ENCODE measurements around the gene COX14. TPM values are rescaled to one million over a fixed set of nuclear protein-coding genes. Genes with fewer than 3 reads are reported as not detected.

COX14 gene
- total and polyA plus RNA-seq, 4 donors = 31.2 to 85.3 (median 70.4) TPM

DNA sequence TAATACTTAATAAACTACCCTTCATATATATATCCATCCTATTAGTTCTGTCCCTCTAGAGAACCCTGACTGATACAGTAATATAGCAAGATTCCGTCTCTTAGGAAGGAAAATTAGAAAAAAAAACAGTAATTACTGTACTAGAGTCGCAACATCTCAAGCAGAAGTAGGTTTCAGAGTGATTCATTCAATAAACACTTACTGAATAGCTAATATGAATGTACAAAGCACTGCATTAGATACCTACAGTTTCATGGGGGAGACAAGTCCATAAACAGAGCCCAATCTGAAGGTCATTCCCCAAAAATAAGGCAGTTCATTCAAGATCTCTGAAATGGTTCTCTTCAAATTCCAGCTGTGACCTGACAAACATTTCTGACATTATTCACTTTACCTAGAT is 45.2 kb downstream of the COX14 start:
- DNase-seq (no peak), ATAC-seq (ENCODE audit: insufficient read depth, low FRiP score) (no peak)
- Histone ChIP-seq H3K9me3 (ENCODE audit: control insufficient read depth in 4 of 4, insufficient read depth in 3 of 4, low read length in 3 of 4) (no peaks in the 10 kb centered on the region), H3K9ac (ENCODE audit: insufficient read depth in 1 of 2, low read length in 2 of 2) (no peak overlapping the region), H3K27ac (ENCODE audit: low read depth in 1 of 2, low read length in 1 of 2) (no peak overlapping the region), H3K27me3 (ENCODE audit: control insufficient read depth in 3 of 3, insufficient read depth in 3 of 3, low read length in 2 of 3) (no peaks in the 10 kb centered on the region), H3K4me1 (ENCODE audit: control insufficient read depth in 5 of 5, insufficient read depth in 5 of 5, low read length in 5 of 5) (peaks cover 0 to 2% (median 0%) of the 10 kb centered on the region in 5 donors), H3K4me3 (no peak overlapping the region), H3K36me3 (ENCODE audit: control insufficient read depth in 4 of 4, insufficient read depth in 4 of 4, low read length in 4 of 4) (peaks cover 0 to 5% (median under 1%) of the 10 kb centered on the region in 4 donors)
- TF ChIP-seq, protein P1, sequence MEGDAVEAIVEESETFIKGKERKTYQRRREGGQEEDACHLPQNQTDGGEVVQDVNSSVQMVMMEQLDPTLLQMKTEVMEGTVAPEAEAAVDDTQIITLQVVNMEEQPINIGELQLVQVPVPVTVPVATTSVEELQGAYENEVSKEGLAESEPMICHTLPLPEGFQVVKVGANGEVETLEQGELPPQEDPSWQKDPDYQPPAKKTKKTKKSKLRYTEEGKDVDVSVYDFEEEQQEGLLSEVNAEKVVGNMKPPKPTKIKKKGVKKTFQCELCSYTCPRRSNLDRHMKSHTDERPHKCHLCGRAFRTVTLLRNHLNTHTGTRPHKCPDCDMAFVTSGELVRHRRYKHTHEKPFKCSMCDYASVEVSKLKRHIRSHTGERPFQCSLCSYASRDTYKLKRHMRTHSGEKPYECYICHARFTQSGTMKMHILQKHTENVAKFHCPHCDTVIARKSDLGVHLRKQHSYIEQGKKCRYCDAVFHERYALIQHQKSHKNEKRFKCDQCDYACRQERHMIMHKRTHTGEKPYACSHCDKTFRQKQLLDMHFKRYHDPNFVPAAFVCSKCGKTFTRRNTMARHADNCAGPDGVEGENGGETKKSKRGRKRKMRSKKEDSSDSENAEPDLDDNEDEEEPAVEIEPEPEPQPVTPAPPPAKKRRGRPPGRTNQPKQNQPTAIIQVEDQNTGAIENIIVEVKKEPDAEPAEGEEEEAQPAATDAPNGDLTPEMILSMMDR (IDR thresholded peaks at IDR 0.05; ENCODE audit: control extremely low read depth, extremely low read depth) = no peak
- 66 to 91% methylated on average over 2 of the region's 2 CpGs for WGBS, 2 donors

DNA sequence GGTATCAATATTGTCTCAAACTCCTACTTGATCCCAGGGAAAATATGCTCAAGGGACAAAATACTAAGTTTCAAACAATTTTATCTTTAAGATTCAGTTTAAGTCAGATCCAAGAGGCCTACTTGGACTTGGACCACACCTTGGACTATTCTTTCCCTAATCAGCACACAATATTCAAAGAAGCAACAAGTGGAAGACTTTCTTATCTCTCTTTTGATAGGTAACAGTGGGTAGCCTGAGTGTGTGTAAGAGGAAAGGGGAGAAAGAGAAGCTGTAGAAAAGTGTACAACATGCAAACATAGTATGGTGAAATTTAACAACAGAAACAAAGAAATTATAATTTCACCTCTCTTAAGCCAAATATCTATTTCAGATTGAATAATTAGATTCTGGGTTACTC is 48.6 kb downstream of the COX14 start:
- TF ChIP-seq, protein P1 (IDR thresholded peaks at IDR 0.05; ENCODE audit: control extremely low read depth, extremely low read depth) = no peak
- Histone ChIP-seq H3K27me3 (ENCODE audit: control insufficient read depth in 3 of 3, insufficient read depth in 3 of 3, low read length in 2 of 3) (no peaks in the 10 kb centered on the region), H3K4me1 (ENCODE audit: control insufficient read depth in 5 of 5, insufficient read depth in 5 of 5, low read length in 5 of 5) (peaks cover 0 to 3% (median 1%) of the 10 kb centered on the region in 5 donors), H3K4me3 (no peak overlapping the region), H3K36me3 (ENCODE audit: control insufficient read depth in 4 of 4, insufficient read depth in 4 of 4, low read length in 4 of 4) (peaks cover 0 to 3% (median 0%) of the 10 kb centered on the region in 4 donors), H3K27ac (ENCODE audit: low read depth in 1 of 2, low read length in 1 of 2) (no peak overlapping the region), H3K9ac (ENCODE audit: insufficient read depth in 1 of 2, low read length in 2 of 2) (no peak overlapping the region), H3K9me3 (ENCODE audit: control insufficient read depth in 4 of 4, insufficient read depth in 3 of 4, low read length in 3 of 4) (no peaks in the 10 kb centered on the region)
- ATAC-seq (ENCODE audit: insufficient read depth, low FRiP score) (no peak), DNase-seq (no peak)

DNA sequence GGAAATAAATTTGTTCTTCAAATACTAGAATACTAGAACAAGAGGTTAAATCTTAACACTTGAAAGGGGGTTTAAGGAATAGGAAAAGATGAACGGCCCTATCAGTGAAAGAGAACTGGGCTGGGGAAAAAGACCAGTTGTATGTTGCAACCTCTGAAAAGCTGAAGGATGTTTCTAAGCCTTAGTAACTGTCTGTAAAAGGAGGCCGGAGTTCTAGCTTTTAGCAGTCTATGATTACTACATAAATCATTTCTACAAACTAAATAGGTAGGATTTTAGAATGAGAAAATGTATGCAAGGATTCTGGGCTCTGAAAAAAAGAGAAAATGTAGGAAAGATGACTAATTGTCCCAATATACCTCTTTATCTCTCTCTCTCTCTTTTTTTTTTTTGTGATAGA is 50.2 kb downstream of the COX14 start:
- Histone ChIP-seq H3K27me3 (ENCODE audit: control insufficient read depth in 3 of 3, insufficient read depth in 3 of 3, low read length in 2 of 3) (no peaks in the 10 kb centered on the region), H3K27ac (ENCODE audit: low read depth in 1 of 2, low read length in 1 of 2) (no peak overlapping the region), H3K9me3 (ENCODE audit: control insufficient read depth in 4 of 4, insufficient read depth in 3 of 4, low read length in 3 of 4) (no peaks in the 10 kb centered on the region), H3K36me3 (ENCODE audit: control insufficient read depth in 4 of 4, insufficient read depth in 4 of 4, low read length in 4 of 4) (no peaks in the 10 kb centered on the region), H3K9ac (ENCODE audit: insufficient read depth in 1 of 2, low read length in 2 of 2) (no peak overlapping the region), H3K4me3 (no peak overlapping the region), H3K4me1 (ENCODE audit: control insufficient read depth in 5 of 5, insufficient read depth in 5 of 5, low read length in 5 of 5) (peaks cover 0 to 7% (median 3%) of the 10 kb centered on the region in 5 donors)
- 27 to 55% methylated on average over 2 of the region's 2 CpGs for WGBS, 2 donors
- ATAC-seq (ENCODE audit: insufficient read depth, low FRiP score) = no peak
- no peak for DNase-seq
- TF ChIP-seq, protein P1 (IDR thresholded peaks at IDR 0.05; ENCODE audit: control extremely low read depth, extremely low read depth) = no peak

DNA sequence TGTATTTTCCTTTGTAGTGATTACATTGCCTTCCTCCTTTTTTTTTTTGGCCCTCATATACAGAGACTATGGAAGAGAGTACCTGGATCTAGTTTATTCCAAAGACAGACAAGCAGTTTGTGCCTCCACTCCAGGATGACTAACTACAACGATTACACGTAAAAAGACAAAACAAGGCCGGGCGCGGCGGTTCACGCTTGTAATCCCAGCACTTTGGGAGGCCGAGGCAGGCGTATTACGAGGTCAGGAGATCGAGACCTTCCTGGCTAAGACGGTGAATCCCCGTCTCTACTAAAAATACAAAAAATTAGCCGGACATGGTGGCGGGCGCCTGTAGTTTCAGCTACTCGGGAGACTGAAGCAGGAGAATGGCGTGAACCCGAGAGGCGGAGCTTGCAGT is 52.9 kb downstream of the COX14 start:
- no peak for ATAC-seq (ENCODE audit: insufficient read depth, low FRiP score)
- Histone ChIP-seq H3K4me1 (ENCODE audit: control insufficient read depth in 5 of 5, insufficient read depth in 5 of 5, low read length in 5 of 5) (peaks cover 0 to 13% (median 3%) of the 10 kb centered on the region in 5 donors), H3K4me3 (no peak overlapping the region), H3K36me3 (ENCODE audit: control insufficient read depth in 4 of 4, insufficient read depth in 4 of 4, low read length in 4 of 4) (no peaks in the 10 kb centered on the region), H3K9me3 (ENCODE audit: control insufficient read depth in 4 of 4, insufficient read depth in 3 of 4, low read length in 3 of 4) (no peaks in the 10 kb centered on the region), H3K27me3 (ENCODE audit: control insufficient read depth in 3 of 3, insufficient read depth in 3 of 3, low read length in 2 of 3) (no peaks in the 10 kb centered on the region), H3K9ac (ENCODE audit: insufficient read depth in 1 of 2, low read length in 2 of 2) (no peak overlapping the region), H3K27ac (ENCODE audit: low read depth in 1 of 2, low read length in 1 of 2) (no peak overlapping the region)
- DNase-seq = no peak
- TF ChIP-seq, protein P1 (IDR thresholded peaks at IDR 0.05; ENCODE audit: control extremely low read depth, extremely low read depth) = no peak
- WGBS, 2 donors = 97 to 98% methylated on average over 17 to 20 of the region's 20 CpGs
